T-helper 1 cell (primary cell): ENCODE measurements around the gene KLF13.

Experiments used
- DNase-seq, 5 donors: peaks; one replicate each; pipeline ENCODE4 v3.0.0-alpha.2; 2012 to 2020

Gene KLF13

GRCh38 chr15:31333119-31333518 lies 6.5 kb downstream of the KLF13 start:
- DNase-seq = no peak

DNA sequence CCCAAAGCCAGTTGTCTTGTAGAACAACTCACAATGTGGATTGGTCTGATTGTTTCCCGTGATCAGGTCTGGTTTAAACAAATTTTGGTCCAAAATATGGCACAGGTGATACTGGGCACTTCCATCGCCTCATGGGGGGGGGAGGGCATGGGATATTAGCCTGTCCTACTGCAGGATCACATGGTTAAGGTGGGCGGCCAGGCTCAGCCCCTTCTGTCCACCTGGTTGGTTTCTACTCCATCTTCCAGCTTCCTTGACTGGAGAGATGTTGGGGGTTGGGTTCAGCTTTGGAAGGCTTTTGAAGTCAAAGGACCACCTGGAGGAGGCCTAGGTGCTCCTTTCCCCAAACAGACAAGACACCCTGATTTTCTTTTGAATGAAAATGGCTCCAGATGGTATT lies 7.2 kb downstream of the KLF13 start:
- no peak for DNase-seq

- no peak for DNase-seq
Observed at GRCh38 chr15:31335989-31336592, 9.5 kb downstream of the KLF13 start.

DNA sequence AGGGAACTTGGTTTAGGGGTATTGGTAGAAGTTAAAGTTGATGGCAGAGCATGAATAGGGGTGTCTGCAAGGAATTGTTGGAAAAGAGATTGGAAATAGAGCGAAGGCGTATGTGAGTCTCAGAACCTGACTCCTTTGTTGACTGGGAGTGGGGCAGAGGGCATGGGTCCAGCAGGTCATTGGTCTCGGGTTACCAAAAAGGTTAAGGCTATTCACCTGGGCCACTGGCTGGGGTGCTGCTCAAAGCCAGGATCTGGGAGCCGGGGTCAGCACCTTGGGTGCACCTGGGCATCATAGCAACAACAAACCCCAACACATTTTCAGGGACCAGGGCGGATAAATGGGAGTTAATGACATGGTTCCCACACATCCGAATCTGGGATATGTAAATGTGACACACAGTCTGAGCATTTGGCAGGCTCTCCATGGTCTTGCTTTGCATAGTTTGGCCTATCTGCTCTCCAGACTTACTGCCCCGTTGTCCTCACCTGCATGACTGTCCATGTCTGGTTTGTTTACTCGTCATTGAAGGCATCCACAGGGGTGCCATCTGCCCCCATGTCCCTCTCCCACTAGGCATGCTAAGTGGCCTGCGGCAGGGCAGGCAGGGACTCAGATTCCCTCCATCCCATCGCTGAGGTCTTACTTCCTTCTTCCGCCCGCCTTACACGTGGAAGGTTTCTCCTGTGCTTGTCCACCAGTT lies 10.1 kb downstream of the KLF13 start:
- no peak for DNase-seq

- DNase-seq = no peak
Observed at GRCh38 chr15:31337352-31338031, 10.9 kb downstream of the KLF13 start.

DNA sequence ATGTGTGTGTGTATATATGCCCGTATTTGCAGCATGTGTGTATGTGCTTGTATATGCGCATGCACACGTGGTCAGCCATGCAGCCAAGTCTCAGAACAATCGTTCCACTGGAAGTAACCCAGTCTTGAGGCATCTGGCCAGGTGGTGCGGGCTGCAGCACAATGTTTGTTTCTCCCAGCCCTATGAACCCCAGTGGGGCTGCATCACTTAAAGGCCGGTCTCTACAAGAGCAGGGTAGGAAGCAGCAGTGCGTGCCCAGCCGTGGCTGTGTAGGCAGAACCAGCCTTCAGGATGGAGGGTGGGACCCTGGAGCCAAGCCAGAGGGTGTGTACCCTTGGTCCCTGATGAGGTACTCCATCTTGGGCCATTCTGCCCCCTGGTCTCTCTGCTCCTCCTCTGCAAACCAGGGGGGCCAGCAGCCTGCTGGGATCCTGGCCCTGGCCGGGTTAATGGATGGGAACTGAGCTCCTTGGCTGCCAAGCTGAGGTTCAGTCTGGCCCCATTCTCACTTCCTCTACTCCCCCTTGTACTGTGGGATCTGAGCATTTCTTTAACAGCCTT lies 11.8 kb downstream of the KLF13 start:
- DNase-seq = no peak

DNA sequence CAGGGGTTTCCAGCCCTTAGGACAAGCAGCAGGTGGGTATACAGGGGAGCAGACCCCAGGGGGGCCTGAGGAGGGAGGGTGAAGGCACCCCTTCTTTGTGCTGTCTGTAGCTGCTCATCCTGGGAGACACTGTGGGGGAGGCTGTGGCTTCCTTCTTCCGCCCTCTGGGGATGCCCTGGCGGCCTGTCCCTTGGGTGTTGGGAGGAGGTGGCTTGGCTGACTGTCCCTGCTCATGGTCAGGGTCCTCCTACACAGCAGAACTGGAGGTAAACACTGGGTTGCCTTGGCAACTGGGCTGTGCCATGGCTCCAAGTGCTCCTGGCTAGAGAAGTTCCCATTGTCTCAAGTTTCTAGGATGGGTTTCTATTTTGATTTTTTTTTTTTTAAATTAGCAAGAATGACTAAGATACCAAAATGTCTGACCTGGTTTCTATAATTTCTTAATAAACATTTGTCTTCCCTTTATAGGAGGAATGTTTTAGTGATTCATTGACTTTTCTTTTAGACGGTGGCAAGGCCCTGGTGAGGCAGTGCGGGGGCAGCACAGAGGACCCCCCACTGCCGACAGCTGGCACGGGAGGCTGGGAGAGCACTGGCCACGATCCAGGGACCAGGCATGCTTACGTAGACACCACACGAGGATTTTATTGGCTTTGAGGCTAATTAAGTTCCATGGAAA lies 12.4 kb downstream of the KLF13 start:
- no peak for DNase-seq

DNA sequence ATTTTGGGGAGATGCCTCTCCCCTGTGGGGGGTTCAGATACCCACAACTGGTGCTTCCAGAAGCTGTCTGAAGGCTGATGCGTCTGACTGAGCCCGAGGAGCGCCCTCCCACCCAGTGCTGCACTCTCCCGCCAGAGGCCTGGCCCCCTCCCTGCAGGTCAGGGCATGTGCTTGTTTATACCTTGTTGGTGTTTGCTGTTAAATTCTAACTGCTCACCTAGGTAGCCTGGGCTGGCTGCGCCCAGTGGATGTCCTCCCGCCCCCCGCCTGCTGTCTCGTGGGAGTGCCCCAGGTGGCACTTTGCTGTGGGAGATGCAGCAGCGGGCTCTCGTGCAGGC lies 12.9 kb downstream of the KLF13 start:
- DNase-seq = no peak

- no peak for DNase-seq
Observed at GRCh38 chr15:31340047-31340446, 13.4 kb downstream of the KLF13 start.

DNA sequence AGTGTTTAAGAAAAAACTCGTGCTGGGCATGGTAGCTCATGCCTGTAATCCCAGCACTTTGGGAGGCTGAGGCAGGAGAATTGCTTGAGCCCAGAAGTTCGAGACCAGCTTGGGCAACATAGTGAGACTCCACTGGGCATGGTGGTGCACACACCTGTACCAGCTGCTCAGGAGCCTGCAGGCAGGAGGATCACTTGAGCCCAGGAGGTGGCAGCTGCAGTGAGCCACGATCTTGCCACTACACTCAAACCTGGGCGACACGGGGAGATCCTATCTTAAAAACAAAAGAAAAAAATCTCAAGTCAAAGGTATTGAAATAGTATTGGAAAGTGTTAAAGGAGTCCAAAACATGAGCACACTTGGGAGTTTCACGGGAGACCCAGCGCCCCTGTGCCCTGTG lies 14.0 kb downstream of the KLF13 start:
- no peak for DNase-seq

- no peak for DNase-seq
Observed at GRCh38 chr15:31341071-31341470, 14.4 kb downstream of the KLF13 start.

GRCh38 chr15:31341496-31342195 lies 15.0 kb downstream of the KLF13 start:
- no peak for DNase-seq

GRCh38 chr15:31342381-31342780 lies 15.7 kb downstream of the KLF13 start:
- DNase-seq = no peak

DNA sequence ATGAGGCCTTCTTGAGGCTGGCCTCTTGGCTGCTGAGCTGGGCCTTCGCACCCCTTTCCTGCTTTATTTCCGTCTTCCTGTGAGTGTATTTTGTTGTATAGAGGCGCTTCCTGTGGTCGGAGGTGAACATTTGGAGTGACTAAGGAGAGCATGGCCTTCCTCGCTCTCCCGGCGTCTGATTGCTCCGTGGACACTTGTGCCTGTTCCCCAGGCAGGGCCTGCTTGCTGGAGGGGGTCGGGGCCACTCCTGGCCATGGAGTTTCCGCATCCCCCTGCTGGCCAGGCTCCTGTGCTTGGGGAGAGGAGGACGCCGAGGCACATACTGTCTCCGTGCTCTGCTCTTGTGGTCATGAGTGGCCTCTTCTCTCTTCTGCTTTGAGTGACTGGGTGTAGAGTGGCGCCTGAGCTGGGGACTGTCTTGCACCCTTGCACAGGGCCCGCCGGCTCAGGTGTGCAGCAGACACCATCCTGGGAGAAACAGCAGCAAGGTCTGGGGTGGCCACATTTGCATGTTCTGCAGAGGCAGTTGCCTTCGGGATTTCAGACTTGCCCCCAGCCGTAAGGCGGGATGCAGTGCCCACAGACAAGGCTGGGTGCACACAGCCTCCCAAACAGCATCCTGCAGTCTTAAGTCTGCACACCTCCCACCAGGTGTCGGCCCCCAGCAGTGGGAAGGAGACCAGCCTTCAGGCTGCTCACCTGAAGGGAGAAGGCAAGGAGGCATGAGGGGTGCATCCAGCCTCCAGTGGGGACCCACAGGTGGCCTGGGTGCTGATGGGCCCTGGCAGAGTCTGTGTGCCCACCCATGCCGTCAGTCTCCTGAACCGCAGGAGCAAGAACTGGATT lies 16.4 kb downstream of the KLF13 start:
- peak in 1 of 5 donors; percentile 54 for DNase-seq

GRCh38 chr15:31343831-31344230 lies 17.2 kb downstream of the KLF13 start:
- no peak for DNase-seq

GRCh38 chr15:31344266-31344665 lies 17.6 kb downstream of the KLF13 start:
- DNase-seq = no peak

DNA sequence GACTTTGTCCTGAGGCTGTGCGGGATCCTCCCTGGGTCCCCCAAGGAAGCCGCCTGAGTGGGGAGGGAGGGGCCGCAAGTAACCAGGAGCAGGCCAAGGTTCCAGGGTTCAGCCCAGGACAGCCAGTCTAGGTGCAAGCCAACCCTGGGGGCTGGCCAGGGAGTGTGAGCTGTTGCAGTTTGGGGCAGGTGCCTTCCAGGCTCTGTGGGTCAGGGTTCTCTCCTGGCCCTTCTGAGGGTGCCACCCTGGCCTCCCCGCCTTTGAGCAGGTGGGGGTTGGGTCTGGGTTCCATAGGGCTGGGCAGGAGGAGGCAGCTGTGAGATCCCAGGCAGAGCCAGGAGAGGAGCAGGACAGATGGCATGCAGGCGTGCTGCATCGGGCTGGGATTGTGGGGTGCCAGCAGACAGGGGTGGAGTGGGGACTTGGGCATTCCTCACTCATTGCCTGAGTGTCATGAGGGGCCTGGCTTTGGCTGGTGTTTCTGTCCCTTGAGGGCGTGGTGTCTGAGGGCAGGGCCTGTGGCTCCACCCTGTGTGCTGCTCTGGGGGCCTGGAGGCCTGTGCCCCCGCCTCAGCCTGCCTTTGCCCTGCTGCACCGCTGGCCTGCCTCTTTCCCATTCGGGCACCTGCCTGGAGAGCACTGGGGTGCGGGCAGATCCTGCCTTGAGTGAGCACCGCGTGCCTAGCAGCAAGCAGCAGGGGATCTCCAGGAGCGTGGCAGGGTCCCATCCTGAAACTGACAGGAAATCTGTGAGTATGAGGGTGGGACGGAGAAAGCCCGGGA lies 18.4 kb downstream of the KLF13 start:
- DNase-seq = no peak

- peak in 1 of 5 donors; percentile 61 for DNase-seq
Observed at GRCh38 chr15:31345606-31346366, 19.2 kb downstream of the KLF13 start.

DNA sequence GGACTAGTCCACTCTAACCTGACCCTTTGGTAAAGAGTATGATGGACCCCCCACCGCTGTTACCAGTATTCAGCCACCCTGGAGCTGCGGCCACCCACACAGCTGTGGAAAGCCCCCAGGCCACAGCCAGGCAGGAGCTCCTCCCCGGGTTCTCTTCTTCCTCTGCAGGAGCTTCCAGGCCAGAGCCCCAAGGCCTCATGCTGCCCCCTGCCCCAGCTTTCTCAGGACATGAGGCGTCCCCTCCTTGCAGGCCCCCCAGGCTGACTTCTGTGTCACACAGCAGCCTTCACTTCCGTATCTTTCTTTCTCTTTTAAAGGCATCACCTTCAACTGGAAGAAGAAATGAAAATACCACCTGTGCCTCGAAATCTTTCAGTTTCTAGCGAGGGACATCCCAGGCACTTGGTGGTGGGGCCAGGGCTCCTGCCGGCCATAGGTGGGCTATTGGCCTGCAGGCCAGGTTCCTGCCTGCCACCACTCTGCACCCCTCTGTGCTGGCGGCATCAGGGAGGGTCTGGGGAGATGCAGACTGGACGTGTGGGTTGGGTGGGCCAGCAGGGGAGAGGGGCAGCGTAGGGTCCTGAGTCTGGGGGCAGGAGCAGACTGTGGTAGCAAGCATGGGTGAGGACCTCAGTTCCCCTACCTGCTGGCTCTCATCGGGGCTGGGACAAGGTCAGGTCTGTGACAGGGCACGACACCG lies 19.9 kb downstream of the KLF13 start:
- peak in 1 of 5 donors; percentile 49 for DNase-seq
